IMR-90 (cell line): ENCODE results near the gene ADAMTS14. TPM values are rescaled to one million over a fixed set of nuclear protein-coding genes. Genes with fewer than 3 reads are reported as not detected.

Experiments used
- ATAC-seq: fragments of 200-7000 bp; cut with Tn5 transposase; 2 replicates; pipeline ENCODE4 v1.9.1; 2020; ENCODE audit warnings: low read depth, mild to moderate bottlenecking, moderate library complexity
- BruUV-seq: library from RNA; stranded (reverse); fragments of 400-500 nt; replicated peaks from 2 replicates; lab custom pipeline; 2021; lab: Mats Ljungman, UMichigan
- CTCF ChIA-PET: fragments of 300-600 bp; formaldehyde crosslinking; extraction: SDS; loops from one replicate; lab custom pipeline; 2021; ENCODE audit warnings: antibody characterized with exemption; lab: Yijun Ruan, JAX
- POLR2A ChIA-PET: fragments of 300-600 bp; sonication (Branson Sonifier 250); formaldehyde crosslinking; loops from one replicate; lab custom pipeline; 2022; ENCODE audit warnings: antibody characterized with exemption; ENCODE audit not compliant: unreplicated experiment; lab: Charles Lee
- DNase-seq: peaks from one replicate; pipeline ENCODE4 v3.0.0; 2013
- H2AFZ ChIP-seq: replicated peaks from 2 replicates; pipeline ENCODE3; 2013; ENCODE audit warnings: low read length, mild to moderate bottlenecking; ENCODE audit not compliant: poor library complexity
- H2AK5ac ChIP-seq: 2 replicates; pipeline ENCODE4 v1.6.1; 2013; ENCODE audit warnings: low read depth, low read length, inconsistent platforms
- H2AK9ac ChIP-seq: replicated peaks from 2 replicates; pipeline ENCODE3; 2013; ENCODE audit warnings: mild to moderate bottlenecking, low read depth, low read length, moderate library complexity; ENCODE audit not compliant: poor library complexity
- H2BK120ac ChIP-seq: 2 replicates; pipeline ENCODE4 v1.6.1; 2013; ENCODE audit warnings: low read depth, low read length, inconsistent platforms
- H2BK15ac ChIP-seq: 3 replicates; pipeline ENCODE4 v1.6.1; 2013; ENCODE audit warnings: low read depth, low read length, inconsistent platforms
- H2BK20ac ChIP-seq: 2 replicates; pipeline ENCODE4 v1.6.1; 2013; ENCODE audit warnings: low read depth, mild to moderate bottlenecking, inconsistent platforms, low read length, moderate library complexity
- H2BK5ac ChIP-seq: 2 replicates; pipeline ENCODE4 v1.6.1; 2013; ENCODE audit warnings: mild to moderate bottlenecking, low read depth, low read length, inconsistent platforms; ENCODE audit not compliant: poor library complexity, severe bottlenecking
- H3K14ac ChIP-seq: replicated peaks from 2 replicates; pipeline ENCODE4 v1.6.1; 2013; ENCODE audit warnings: low read depth, low read length, inconsistent platforms
- H3K18ac ChIP-seq: 2 replicates; pipeline ENCODE4 v1.6.1; 2013; ENCODE audit warnings: low read depth, low read length, control low read depth
- H3K23ac ChIP-seq: 2 replicates; pipeline ENCODE4 v1.6.1; 2013; ENCODE audit warnings: low read depth, low read length, inconsistent platforms
- H3K27ac ChIP-seq: 2 replicates; pipeline ENCODE4 v1.5.1; 2013; ENCODE audit warnings: mild to moderate bottlenecking, control low read depth, low read length; ENCODE audit not compliant: insufficient read depth
- H3K27me3 ChIP-seq: 2 replicates; pipeline ENCODE4 v1.6.1; 2013; ENCODE audit warnings: low read length; ENCODE audit not compliant: control insufficient read depth, insufficient read depth
- H3K36me3 ChIP-seq: 2 replicates; pipeline ENCODE4 v1.6.1; 2013; ENCODE audit warnings: low read length, mixed read lengths; ENCODE audit not compliant: control insufficient read depth, insufficient read depth
- H3K4ac ChIP-seq: 2 replicates; pipeline ENCODE4 v1.6.1; 2013; ENCODE audit warnings: low read depth, low read length, inconsistent platforms
- H3K4me1 ChIP-seq: 2 replicates; pipeline ENCODE4 v1.6.1; 2013; ENCODE audit warnings: low read length, mixed read lengths; ENCODE audit not compliant: control insufficient read depth, insufficient read depth
- H3K4me2 ChIP-seq: 2 replicates; pipeline ENCODE4 v1.6.1; 2013; ENCODE audit warnings: low read depth, mild to moderate bottlenecking, control low read depth, low read length, moderate library complexity
- H3K4me3 ChIP-seq: 2 replicates; pipeline ENCODE4 v1.5.1; 2013; ENCODE audit warnings: low read depth, mild to moderate bottlenecking, control low read depth, low read length, moderate library complexity; ENCODE audit not compliant: insufficient read depth
- H3K56ac ChIP-seq: 2 replicates; pipeline ENCODE4 v1.6.1; 2013; ENCODE audit warnings: low read length, inconsistent platforms; ENCODE audit not compliant: insufficient read depth; ENCODE audit errors: extremely low read depth
- H3K79me1 ChIP-seq, 2 experiments: 2 replicates each; pipeline ENCODE4 v1.6.1; 2013; ENCODE audit warnings: low read length in 2 of 2, inconsistent platforms in 1 of 2, low read depth in 1 of 2
- H3K9ac ChIP-seq: 2 replicates; pipeline ENCODE4 v1.6.1; 2013; ENCODE audit warnings: low read depth, low read length, control low read depth
- H3K9me1 ChIP-seq: 2 replicates; pipeline ENCODE4 v1.6.1; 2013; ENCODE audit warnings: low read length, inconsistent platforms; ENCODE audit not compliant: insufficient read depth
- H3K9me3 ChIP-seq: 2 replicates; pipeline ENCODE4 v1.6.1; 2013; ENCODE audit warnings: low read length; ENCODE audit not compliant: control insufficient read depth, insufficient read depth
- H4K20me1 ChIP-seq: 2 replicates; pipeline ENCODE4 v1.6.1; 2013; ENCODE audit warnings: low read length, inconsistent platforms; ENCODE audit not compliant: insufficient read depth
- H4K5ac ChIP-seq: 2 replicates; pipeline ENCODE4 v1.6.1; 2013; ENCODE audit warnings: mild to moderate bottlenecking, low read depth, low read length, control low read depth
- H4K8ac ChIP-seq, 2 experiments: 2 replicates each; pipeline ENCODE4 v1.6.1; 2013; ENCODE audit warnings: low read depth in 2 of 2, low read length in 2 of 2, control low read depth in 1 of 2, inconsistent platforms in 1 of 2
- H4K91ac ChIP-seq: 2 replicates; pipeline ENCODE4 v1.6.1; 2013; ENCODE audit warnings: low read depth, low read length, inconsistent platforms; ENCODE audit not compliant: insufficient read depth
- BHLHE40 ChIP-seq: fragments of 150-350 bp; IDR thresholded peaks from 2 replicates; pipeline ENCODE4 v1.6.1; 2016; ENCODE audit warnings: mild to moderate bottlenecking, low read depth, low read length
- RCOR1 ChIP-seq: IDR thresholded peaks from 2 replicates; pipeline ENCODE4 v1.6.1; 2012; ENCODE audit warnings: mild to moderate bottlenecking, low read length, improper control_type of control experiment; ENCODE audit not compliant: insufficient replicate concordance
- WGBS, 2 experiments: methylation state at CpG; one replicate each; pipeline versions ENCODE4 v1.1.5 to v1.1.7; 2013; ENCODE audit warnings: missing lambda C conversion rate in 2 of 2; ENCODE audit not compliant: insufficient read length in 1 of 2; ENCODE audit errors: extremely low coverage in 2 of 2; 5-methylcytosine and 5-hydroxymethylcytosine counted together
- dilution Hi-C: fragments of 300-500 bp; cut with HindIII; formaldehyde crosslinking; loops from one replicate; pipeline ENCODE4 v1.14.3; 2018; ENCODE audit warnings: low sequenced_read_pairs; ENCODE audit not compliant: unreplicated experiment
- in situ Hi-C: fragments of 300-500 bp; cut with MboI; formaldehyde crosslinking; loops from 3 replicates; pipeline ENCODE4 v1.14.3; 2019; ENCODE audit warnings: low sequenced_read_pairs, inconsistent platforms, mixed read lengths
- intact Hi-C: fragments of 100-400 bp; cut with micrococcal nuclease; formaldehyde crosslinking; loops from 2 replicates; pipeline ENCODE4 v1.10.0; 2022
- polyA plus RNA-seq, 3 experiments: library from polyadenylated mRNA; depleted of rRNA; stranded (reverse); fragments of >200 nt; gene quantifications; 2 replicates each; pipeline ENCODE4 v1.2.3, GENCODE V29; 2012; ENCODE audit warnings: low replicate concordance in 1 of 3
- total RNA-seq: library from RNA; depleted of rRNA; stranded (reverse); fragments of >200 nt; gene quantifications from 2 replicates; pipeline ENCODE4 v1.2.3, GENCODE V29; 2012

The ADAMTS14 gene
- total and polyA plus RNA-seq, 2 of the 4 experiments (the other 2 are of a cell fraction): under 0.01 to 0.31 TPM

- Histone ChIP-seq H3K36me3 (no peaks in the 10 kb centered on the region), H3K23ac (no peak within 1 kb of the TSS), H2BK5ac (no peak within 1 kb of the TSS), H3K18ac (no peak within 1 kb of the TSS), H3K27me3 (peaks cover 41% of the 10 kb centered on the region), H3K4me1 (no peaks in the 10 kb centered on the region), H4K8ac (no peak within 1 kb of the TSS), H3K79me1 (no peaks in the 10 kb centered on the region), H4K5ac (no peak within 1 kb of the TSS), H2BK120ac (no peak within 1 kb of the TSS), H3K9ac (no peak within 1 kb of the TSS), H2BK20ac (no peak within 1 kb of the TSS), H2AFZ (no peak within 1 kb of the TSS), H3K14ac (no peak within 1 kb of the TSS), H3K56ac (no peak within 1 kb of the TSS), H4K91ac (no peak within 1 kb of the TSS), H2BK15ac (no peak within 1 kb of the TSS), H3K27ac (no peak within 1 kb of the TSS), H3K4me2 (no peak within 1 kb of the TSS), H3K9me1 (no peaks in the 10 kb centered on the region), H2AK9ac (no peak within 1 kb of the TSS), H3K4ac (no peak within 1 kb of the TSS), H3K4me3 (no peak within 1 kb of the TSS), H3K9me3 (no peaks in the 10 kb centered on the region), H4K20me1 (no peaks in the 10 kb centered on the region), H2AK5ac (no peak within 1 kb of the TSS)
- CTCF ChIA-PET: no interaction called here
- POLR2A ChIA-PET: no interaction called here
- no TSS peak for BruUV-seq
- DNase-seq (no peak), ATAC-seq (no peak)
- in situ Hi-C loops (no loop called here), intact Hi-C loops (no loop called here), dilution Hi-C loops (no loop called here)
- WGBS, 2 experiments: no CpG with 5 or more reads among the region's 4 CpGs
- no peak for TF ChIP-seq RCOR1
- TF ChIP-seq BHLHE40: no peak
Measured at GRCh38 chr10:70785190-70785589, 112.9 kb downstream of the ADAMTS14 start, which contains the start of gene TBATA. TSS of gene TBATA (minus strand) at chr10:70785377. CDS start at chr10:70783379, 1,998 bp downstream.
